Measurements from ENCODE around the gene RGS19.

The RGS19 gene

DNA sequence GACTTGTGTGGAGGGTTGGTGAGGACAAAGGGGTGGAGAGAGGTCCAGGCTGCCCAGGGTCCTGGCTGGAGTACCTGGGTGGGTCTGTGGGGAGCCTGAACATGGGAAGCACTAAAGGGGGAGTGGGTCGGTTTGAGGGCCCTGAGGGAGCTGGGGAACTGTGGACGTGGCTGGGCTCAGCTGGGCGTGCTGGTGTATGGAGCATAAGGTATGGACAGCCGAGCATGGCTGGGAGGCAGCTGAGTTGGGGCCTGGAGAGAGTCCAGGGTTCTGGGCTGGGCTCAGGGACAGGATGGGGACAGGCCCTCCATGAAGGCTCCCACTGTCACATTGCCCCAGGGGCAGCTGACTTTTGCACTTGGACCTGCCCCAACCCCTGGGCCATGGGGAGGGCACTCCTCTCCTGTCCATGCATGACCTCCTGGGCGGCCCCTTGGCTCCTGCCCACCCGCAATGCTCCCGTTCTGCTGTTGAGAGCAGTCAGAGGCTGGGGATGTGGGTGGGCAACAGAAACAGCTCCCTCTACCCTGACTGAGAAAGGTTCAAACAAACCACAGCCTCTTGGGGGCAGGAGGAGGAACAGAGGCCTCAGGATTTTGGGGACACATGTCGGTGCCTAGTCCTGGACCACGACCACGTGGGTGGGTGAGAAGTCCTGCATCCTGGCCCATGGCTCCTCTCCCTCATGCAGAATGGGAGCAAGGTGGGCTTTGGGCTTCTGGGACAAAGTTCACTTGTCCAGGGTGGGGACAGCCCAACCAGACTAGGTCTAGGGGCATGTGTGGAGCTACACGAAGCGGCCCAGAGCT lies 38.9 kb downstream of the RGS19 start:
- no peak overlapping the region for H3K27ac ChIP-seq
- TF ChIP-seq ZFX (IDR thresholded peaks at IDR 0.05; ENCODE audit: borderline replicate concordance), result no peak
- TF ChIP-seq, protein P1, sequence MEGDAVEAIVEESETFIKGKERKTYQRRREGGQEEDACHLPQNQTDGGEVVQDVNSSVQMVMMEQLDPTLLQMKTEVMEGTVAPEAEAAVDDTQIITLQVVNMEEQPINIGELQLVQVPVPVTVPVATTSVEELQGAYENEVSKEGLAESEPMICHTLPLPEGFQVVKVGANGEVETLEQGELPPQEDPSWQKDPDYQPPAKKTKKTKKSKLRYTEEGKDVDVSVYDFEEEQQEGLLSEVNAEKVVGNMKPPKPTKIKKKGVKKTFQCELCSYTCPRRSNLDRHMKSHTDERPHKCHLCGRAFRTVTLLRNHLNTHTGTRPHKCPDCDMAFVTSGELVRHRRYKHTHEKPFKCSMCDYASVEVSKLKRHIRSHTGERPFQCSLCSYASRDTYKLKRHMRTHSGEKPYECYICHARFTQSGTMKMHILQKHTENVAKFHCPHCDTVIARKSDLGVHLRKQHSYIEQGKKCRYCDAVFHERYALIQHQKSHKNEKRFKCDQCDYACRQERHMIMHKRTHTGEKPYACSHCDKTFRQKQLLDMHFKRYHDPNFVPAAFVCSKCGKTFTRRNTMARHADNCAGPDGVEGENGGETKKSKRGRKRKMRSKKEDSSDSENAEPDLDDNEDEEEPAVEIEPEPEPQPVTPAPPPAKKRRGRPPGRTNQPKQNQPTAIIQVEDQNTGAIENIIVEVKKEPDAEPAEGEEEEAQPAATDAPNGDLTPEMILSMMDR (IDR thresholded peaks at IDR 0.05), result no peak

DNA sequence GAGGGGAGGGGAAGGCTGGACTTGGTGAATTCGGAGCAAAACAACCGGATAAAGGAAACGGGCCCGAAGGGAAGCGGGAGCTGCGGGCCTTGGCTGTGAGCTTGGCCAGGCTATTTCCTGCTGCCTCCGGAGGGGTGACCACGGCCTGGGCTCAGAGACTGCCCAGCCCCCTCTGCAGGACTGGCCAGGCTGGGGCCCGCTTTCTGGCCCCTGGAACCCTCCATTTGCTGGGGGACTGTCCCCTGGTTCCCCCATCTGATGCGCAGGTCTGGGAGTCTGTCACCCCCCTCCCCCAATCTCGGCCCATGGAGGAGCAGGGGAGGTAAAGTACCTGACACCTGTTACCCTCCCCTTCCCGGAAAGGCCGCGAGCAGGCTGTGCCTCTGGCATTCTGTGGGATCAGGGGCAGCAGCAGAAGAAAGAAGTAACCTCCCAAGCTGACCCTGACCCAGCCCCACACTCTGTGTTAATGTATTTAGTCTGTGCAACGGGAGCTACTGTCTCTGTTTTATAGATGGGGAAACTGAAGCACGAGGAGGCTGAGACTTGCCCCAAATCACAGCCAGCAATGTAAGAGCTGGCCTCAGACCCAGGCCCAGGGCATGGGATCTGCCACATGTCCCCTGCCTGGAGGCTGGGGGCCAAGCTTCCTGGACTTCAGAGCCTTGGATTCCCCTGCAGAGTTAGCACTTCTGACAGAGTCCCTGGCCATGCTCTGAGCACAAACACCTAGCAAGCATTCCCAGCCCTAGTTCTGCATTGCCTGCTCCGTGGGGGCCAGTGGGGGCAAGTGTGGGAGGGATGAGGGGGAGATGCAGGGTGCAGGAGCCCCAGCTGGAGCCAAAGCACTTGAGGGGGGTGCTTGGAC lies 39.8 kb downstream of the RGS19 start:
- H3K27ac ChIP-seq, result peak overlapping the region; percentile 81
- TF ChIP-seq, protein P1 (IDR thresholded peaks at IDR 0.05), result no peak; the same call in 1 of the 2 replicates
- no peak for TF ChIP-seq ZFX (IDR thresholded peaks at IDR 0.05; ENCODE audit: borderline replicate concordance)

DNA sequence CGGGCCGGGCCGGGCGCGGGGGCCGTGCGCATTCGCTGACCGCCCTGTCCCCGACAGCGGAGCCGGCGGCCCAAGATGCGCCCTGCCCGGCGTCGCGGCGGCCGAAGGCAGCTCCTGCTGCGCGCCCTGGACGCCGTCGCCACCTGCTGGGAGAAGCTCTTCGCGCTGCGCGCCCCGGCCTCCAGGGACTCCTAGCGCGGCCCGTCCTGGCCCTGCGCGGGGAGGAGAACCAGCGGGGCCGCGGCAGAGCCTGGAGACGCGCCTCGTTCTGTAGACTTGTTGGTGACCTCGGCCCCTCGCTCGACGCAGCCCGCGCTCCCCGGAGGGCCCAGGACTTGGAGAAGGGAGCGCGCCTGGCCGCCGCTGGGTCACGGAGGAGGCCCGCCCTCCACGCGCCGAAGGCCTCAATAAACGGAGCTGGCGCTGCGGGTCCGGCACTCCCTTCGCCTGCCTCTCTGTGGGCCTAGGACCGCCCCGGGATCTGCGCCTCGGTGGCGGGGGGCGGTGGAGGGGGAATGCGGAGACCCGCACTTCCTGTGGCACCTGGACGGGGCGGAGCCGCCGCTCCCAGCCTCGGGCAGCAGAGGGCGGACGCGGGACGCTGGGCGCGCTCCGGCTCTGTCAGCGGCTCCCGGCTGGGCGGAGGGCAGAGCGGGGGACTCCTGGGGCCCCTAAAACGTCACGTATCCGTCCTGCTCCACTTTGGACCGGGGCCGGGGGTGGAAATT lies 40.6 kb downstream of the RGS19 start:
- peak overlapping the region; percentile 81 for H3K27ac ChIP-seq
- TF ChIP-seq, protein P1 (IDR thresholded peaks at IDR 0.05), result peak; percentile 88
- TF ChIP-seq ZFX (IDR thresholded peaks at IDR 0.05; ENCODE audit: borderline replicate concordance), result no peak

DNA sequence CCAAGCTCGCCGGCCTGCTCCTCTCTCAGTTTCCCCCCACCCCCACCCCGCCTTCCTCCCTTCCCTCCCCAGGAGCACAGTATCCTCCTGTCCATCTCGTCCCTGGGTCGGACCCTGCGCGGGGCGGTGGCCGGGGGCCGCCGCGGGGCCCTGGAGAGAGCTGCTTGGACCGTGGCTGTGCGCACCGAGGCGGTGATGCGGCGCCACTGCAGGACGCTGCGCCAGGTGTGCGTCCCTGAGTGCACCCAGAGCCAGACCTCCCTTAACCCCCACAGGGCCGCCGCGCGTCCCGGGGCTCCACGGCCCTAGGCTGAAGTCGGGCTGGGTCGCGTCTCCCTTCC lies 41.1 kb downstream of the RGS19 start:
- H3K27ac ChIP-seq, result peak overlapping the region; percentile 81
- TF ChIP-seq, protein P1 (IDR thresholded peaks at IDR 0.05), result no peak
- TF ChIP-seq ZFX (IDR thresholded peaks at IDR 0.05; ENCODE audit: borderline replicate concordance), result no peak

DNA sequence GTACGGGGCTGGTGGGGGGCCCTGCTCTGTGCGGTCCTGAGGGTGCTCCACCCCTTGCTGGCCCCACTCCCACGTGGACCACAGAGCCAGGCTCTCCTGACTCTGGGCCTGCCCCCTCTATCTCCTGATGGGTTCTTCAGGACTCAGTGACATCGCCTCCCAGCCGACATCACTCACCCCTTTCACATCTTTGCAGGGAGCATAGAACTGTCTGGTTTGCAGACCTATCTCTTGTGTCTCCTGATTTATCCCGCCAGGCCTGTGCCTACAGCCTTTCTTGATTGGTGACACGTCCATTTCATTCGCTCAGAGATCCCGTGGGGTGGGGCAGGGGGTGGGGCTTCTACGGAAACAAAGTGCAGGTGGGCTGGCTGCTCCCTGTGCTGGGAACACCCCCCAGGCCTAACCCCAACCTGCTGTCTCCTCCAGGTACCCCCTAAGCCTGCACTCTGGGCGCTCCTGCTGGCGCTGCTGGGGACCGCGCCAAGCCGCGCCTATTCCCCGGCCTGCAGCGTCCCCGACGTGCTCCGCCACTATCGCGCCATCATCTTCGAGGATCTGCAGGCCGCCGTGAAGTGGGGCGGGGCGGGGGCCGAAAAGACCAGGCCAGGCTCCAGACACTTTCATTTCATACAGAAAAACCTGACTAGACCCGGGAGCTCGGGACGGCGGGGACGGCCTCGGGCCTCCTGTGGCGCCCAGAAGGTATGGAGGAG lies 41.7 kb downstream of the RGS19 start:
- TF ChIP-seq, protein P1 (IDR thresholded peaks at IDR 0.05), result no peak
- TF ChIP-seq ZFX (IDR thresholded peaks at IDR 0.05; ENCODE audit: borderline replicate concordance), result no peak
- H3K27ac ChIP-seq, result peak overlapping the region; percentile 81

DNA sequence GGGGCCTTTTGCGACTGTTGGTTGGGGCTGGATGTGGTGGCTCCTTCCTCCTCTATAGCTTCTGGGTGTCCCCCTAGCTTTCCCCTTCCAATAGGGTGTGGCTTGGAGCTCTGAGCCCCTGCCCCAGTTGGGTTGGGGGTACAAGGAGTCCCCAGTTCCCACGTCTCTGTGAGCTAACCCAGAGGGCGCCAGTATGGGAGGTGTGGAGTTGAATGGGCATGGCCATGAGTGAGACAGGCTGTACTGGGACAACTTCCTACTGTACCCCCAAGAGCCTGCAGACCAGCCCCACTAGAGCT lies 42.2 kb downstream of the RGS19 start:
- TF ChIP-seq, protein P1 (IDR thresholded peaks at IDR 0.05), result no peak
- no peak for TF ChIP-seq ZFX (IDR thresholded peaks at IDR 0.05; ENCODE audit: borderline replicate concordance)
- peak overlapping the region; percentile 81; the same call in 1 of the 2 replicates for H3K27ac ChIP-seq
